Breast epithelium (tissue), 4 donors: ENCODE results near the gene CLSTN2. TPM values are rescaled to one million over a fixed set of nuclear protein-coding genes. Genes with fewer than 3 reads are reported as not detected.
A peak's percentile ranks its signal among the peaks of the same experiment; 100 is the strongest.

Experiments
- DNase-seq, 2 donors: peaks; one replicate each; pipeline ENCODE4 v3.0.0-alpha.2; 2019; ENCODE audit warnings: low spot score in 2 of 2
- H3K27ac ChIP-seq, 2 donors: fragments of 200-600 bp; sonication (generic) in 1 of 2; one replicate each; pipeline ENCODE4 v1.5.1; 2016 to 2019; ENCODE audit warnings: mild to moderate bottlenecking in 1 of 2
- H3K27me3 ChIP-seq, 2 donors: fragments of 200-600 bp; sonication (generic) in 1 of 2; one replicate each; pipeline versions ENCODE4 v1.5.1 to v1.6.0; 2017 to 2019; ENCODE audit warnings: control low read depth in 1 of 2, mild to moderate bottlenecking in 1 of 2
- H3K36me3 ChIP-seq: fragments of 200-600 bp; one replicate; pipeline ENCODE4 v1.5.1; 2019
- H3K4me1 ChIP-seq, 2 donors: fragments of 200-600 bp; sonication (generic); one replicate each; pipeline ENCODE4 v1.5.1; 2016 to 2019; ENCODE audit warnings: control low read depth in 1 of 2
- H3K4me3 ChIP-seq, 3 donors: fragments of 200-600 bp; sonication (generic); 1 replicate in 2 of 3; 2 replicates in 1 of 3; pipeline ENCODE4 v1.5.1; 2016 to 2019; ENCODE audit warnings: mild to moderate bottlenecking in 3 of 3, moderate library complexity in 2 of 3
- H3K9me3 ChIP-seq, 2 donors: fragments of 200-600 bp; sonication (generic) in 1 of 2; one replicate each; pipeline ENCODE4 v1.5.1; 2016 to 2019; ENCODE audit warnings: control low read depth in 1 of 2
- POLR2A ChIP-seq: fragments of 450-650 bp; IDR thresholded peaks from one replicate; pipeline ENCODE4 v1.6.1; 2016; ENCODE audit warnings: antibody characterized with exemption, mild to moderate bottlenecking, moderate library complexity
- POLR2AphosphoS5 ChIP-seq, 3 donors: sonication (generic); formaldehyde crosslinking; IDR thresholded peaks; one replicate each; pipeline ENCODE4 v1.6.1; 2017; ENCODE audit warnings: antibody characterized with exemption in 3 of 3
- intact Hi-C: fragments of 100-400 bp; cut with DNase I; formaldehyde crosslinking; loops from one replicate; pipeline ENCODE4 v1.15.1; 2023; ENCODE audit warnings: low total_unique reads
- total RNA-seq, 3 donors: library from RNA; depleted of rRNA; stranded (reverse); fragments of >200 nt; gene quantifications; one replicate each; pipeline ENCODE4 v1.1.0, GENCODE V29; 2016
- TF ChIP-seq, protein P1 (sequence below), 3 donors: fragments of 450-650 bp; IDR thresholded peaks; one replicate each; pipeline ENCODE4 v1.5.1; 2016 to 2017; ENCODE audit warnings: antibody characterized with exemption in 3 of 3, mild to moderate bottlenecking in 3 of 3, moderate library complexity in 3 of 3

Gene CLSTN2
- total RNA-seq, 3 donors from 2014 or later, result 15.5 to 75.5 (median 33.1) TPM

DNA sequence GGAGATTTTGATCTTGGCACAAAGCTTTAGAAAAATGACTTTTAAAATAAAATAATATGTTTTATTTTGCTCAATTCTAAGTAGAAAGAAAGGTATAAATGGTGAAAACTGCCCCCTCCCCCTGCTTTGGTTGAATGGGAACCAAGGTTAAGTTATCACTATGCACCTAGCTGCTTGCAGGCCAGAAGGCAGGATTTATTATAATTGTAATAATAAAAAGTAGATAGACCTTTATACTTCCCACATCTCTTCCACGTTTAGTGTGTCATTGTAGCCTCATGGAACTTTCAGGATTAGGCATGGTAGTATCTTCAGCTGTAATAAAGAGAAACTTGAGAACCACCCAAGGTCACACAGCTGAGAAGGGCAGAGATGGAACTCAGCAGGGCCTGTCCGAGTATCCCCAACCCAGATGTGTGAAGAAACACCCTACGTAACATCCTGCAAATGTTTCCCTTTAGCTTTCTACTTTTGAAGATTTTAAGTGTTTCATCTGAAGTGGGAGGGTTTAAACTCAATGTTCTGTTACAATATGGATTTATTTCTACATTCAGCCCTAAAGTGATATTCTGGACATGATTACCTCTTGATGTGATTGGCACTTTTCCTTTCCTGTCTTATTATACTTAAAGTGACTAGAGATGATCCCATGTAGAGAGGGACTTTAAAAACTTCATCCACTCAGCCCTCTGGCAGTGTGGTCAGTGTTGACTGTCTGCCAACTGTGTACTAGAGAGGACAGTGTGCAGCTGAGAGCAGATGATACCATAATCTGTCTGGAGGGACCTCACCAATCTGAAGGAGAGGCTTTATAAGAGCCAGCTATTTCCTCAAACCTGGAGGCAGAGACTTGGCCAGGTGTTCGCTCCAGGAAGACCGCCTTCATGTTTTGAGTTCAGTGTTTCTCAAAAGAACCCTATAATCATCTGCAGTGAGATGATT, 460.4 kb downstream of the CLSTN2 start:
- intact Hi-C loops, result no loop called here
- Histone ChIP-seq H3K27me3 (no peaks in the 10 kb centered on the region), H3K36me3 (peaks cover 3% of the 10 kb centered on the region), H3K9me3 (no peaks in the 10 kb centered on the region), H3K27ac (peak overlapping the region in 1 of 2 donors; percentile 32), H3K4me1 (no peaks in the 10 kb centered on the region), H3K4me3 (no peak overlapping the region)
- TF ChIP-seq POLR2A (no peak), POLR2AphosphoS5 (IDR thresholded peaks at IDR 0.05) (no peak)
- DNase-seq, result no peak

DNA sequence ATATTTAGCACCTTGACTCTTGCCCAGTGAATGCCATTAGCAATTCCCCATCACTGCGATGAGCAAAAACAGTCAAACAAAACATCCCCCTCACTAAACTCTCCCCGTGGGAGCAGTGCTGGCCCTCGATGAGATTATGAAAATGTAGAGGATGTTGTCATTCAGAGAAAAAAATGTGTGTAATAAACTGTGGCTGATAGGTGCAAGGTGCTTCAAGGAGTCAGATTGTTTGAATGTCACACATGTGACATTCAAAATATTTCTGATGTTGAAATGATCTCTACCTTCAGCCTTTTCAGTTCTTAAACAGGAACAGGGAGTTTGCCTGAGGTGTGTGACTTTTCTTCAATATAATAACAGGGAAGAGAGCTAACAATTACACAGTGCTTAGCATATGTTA, 461.1 kb downstream of the CLSTN2 start:
- intact Hi-C loops, result no loop called here
- Histone ChIP-seq H3K4me1 (no peaks in the 10 kb centered on the region), H3K9me3 (no peaks in the 10 kb centered on the region), H3K27ac (peak overlapping the region in 1 of 2 donors; percentile 32), H3K4me3 (no peak overlapping the region), H3K27me3 (no peaks in the 10 kb centered on the region), H3K36me3 (peaks cover 3% of the 10 kb centered on the region)
- no peak for TF ChIP-seq POLR2AphosphoS5 (IDR thresholded peaks at IDR 0.05)
- TF ChIP-seq POLR2A, result no peak
- TF ChIP-seq, protein P1, sequence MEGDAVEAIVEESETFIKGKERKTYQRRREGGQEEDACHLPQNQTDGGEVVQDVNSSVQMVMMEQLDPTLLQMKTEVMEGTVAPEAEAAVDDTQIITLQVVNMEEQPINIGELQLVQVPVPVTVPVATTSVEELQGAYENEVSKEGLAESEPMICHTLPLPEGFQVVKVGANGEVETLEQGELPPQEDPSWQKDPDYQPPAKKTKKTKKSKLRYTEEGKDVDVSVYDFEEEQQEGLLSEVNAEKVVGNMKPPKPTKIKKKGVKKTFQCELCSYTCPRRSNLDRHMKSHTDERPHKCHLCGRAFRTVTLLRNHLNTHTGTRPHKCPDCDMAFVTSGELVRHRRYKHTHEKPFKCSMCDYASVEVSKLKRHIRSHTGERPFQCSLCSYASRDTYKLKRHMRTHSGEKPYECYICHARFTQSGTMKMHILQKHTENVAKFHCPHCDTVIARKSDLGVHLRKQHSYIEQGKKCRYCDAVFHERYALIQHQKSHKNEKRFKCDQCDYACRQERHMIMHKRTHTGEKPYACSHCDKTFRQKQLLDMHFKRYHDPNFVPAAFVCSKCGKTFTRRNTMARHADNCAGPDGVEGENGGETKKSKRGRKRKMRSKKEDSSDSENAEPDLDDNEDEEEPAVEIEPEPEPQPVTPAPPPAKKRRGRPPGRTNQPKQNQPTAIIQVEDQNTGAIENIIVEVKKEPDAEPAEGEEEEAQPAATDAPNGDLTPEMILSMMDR (IDR thresholded peaks at IDR 0.05), result no peak
- no peak for DNase-seq

DNA sequence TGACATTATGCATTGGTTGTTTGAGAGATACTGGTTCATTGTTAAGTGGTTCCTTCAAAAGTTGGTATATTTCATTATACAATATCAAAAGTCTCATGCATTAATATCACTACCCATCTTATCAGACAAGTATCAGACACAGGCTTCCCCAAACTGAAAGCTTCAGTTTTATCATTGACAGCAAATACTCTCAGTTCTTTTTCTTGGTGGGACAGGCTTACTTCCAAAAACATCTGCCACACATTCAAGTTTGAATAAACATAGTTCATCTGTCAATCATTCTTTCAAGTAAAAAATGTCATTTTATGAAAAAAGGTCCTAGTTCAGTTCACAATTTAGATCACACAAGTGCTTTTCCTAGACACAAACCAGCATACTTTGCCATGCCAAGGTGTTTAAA, 462.9 kb downstream of the CLSTN2 start:
- H3K27ac ChIP-seq, result no peak overlapping the region
- no peak overlapping the region for H3K4me3 ChIP-seq
- no peaks in the 10 kb centered on the region for H3K27me3 ChIP-seq
- DNase-seq, result no peak
- no peaks in the 10 kb centered on the region for H3K9me3 ChIP-seq
- H3K36me3 ChIP-seq, result no peaks in the 10 kb centered on the region
- no peaks in the 10 kb centered on the region for H3K4me1 ChIP-seq
- TF ChIP-seq, protein P1 (IDR thresholded peaks at IDR 0.05), result no peak
- TF ChIP-seq POLR2AphosphoS5 (IDR thresholded peaks at IDR 0.05), result no peak
- TF ChIP-seq POLR2A, result no peak
- intact Hi-C loops, result no loop called here

DNA sequence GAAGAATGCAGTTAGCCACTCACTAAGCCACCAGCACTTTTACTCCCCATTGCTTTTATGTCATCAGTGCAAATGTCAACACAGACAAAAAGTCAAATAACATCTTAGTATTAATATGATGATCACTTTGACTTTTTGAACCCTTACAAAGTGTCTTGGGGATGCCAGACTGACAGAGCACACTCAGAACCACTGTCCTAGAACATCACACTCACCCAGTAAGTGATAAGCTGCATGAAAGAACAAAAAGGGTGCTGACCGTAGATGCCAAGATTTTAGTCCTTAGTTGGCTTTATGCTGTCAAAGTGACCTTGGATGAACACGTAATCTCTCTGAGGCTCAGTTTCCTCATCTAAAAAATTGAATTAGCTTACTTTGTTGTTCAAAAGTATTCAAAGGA, 463.4 kb downstream of the CLSTN2 start:
- no peaks in the 10 kb centered on the region for H3K36me3 ChIP-seq
- no peak overlapping the region for H3K27ac ChIP-seq
- H3K9me3 ChIP-seq, result no peaks in the 10 kb centered on the region
- TF ChIP-seq POLR2A (no peak), POLR2AphosphoS5 (IDR thresholded peaks at IDR 0.05) (no peak)
- TF ChIP-seq, protein P1 (IDR thresholded peaks at IDR 0.05), result no peak
- no peaks in the 10 kb centered on the region for H3K4me1 ChIP-seq
- no peak for DNase-seq
- H3K27me3 ChIP-seq, result no peaks in the 10 kb centered on the region
- intact Hi-C loops, result no loop called here
- H3K4me3 ChIP-seq, result no peak overlapping the region

DNA sequence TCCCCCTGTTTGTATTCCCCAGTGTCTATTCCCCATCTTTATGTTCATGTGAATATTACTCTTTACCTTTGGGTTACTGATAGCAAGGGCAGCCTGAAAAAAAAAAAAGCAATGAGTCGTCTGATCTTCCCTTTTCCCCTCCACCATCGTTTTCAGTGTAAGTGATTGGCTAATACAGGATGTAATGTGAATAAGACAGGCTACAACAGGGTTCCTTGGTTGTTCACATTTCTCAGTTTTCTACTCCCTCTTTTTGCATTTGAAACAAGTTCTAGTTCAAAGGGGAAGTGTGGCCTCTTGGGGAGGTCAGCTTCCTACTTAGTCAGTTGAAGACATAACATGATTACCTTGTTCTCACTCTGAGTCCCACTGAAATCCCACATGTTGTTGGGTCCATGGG, 464.9 kb downstream of the CLSTN2 start:
- no peak for DNase-seq
- intact Hi-C loops, result no loop called here
- H3K36me3 ChIP-seq, result no peaks in the 10 kb centered on the region
- no peaks in the 10 kb centered on the region for H3K9me3 ChIP-seq
- H3K27ac ChIP-seq, result no peak overlapping the region
- H3K4me3 ChIP-seq, result no peak overlapping the region
- H3K4me1 ChIP-seq, result no peaks in the 10 kb centered on the region
- no peaks in the 10 kb centered on the region for H3K27me3 ChIP-seq
- TF ChIP-seq POLR2AphosphoS5 (IDR thresholded peaks at IDR 0.05), result no peak
- TF ChIP-seq POLR2A, result no peak
- TF ChIP-seq, protein P1 (IDR thresholded peaks at IDR 0.05), result no peak
